ENCODE results near the gene TACR1. TPM values are rescaled to one million over a fixed set of nuclear protein-coding genes. Genes with fewer than 3 reads are reported as not detected.

TACR1 gene
- total and polyA plus RNA-seq, 2 donors (not counting 1 experiment from before 2014, with no cell fraction given), result 0.01 to 0.05 TPM

DNA sequence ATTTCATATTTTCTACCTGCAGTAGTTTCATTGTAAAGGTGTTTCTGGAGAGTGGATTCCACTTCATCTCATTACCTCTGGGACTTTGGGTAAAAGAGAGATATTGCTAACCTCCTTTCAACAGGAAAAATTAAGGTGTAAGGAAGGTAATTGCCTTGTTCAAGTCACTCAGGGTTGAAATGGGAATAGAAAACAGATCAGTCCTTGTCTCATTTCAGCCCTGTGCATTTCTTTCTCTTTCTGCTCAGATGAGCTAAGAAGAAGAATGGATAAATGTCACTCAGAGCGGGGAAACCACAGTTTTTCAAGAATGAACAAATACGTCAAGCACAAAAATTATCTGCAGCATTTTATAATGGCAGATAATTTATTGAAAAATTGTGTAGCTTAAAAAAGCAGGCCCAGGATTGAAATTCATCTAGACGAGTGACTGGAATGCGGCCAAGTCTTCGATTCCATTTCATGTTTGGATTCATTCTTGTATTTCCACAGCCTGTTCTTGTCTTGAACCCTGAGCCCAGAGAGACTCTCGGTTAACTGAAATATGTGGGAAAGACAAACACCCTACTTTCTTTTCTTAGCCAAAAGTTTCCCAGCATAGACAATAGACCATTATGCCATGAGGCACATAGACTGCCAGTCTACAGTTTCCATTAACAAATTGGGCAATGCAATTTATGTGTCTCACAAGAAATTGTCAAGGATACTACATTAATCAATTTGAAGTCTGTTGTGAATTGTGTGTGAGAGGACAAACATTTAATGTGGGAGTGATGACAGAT is 133.0 kb downstream of the TACR1 start:
- Histone ChIP-seq H3K9ac (ENCODE audit: low read length) (no peak overlapping the region), H2AFZ (ENCODE audit: insufficient read depth, low read depth, low read length, poor library complexity, severe bottlenecking) (no peak overlapping the region), H3K36me3 (replicated peaks in 1 of 2; ENCODE audit: control extremely low read depth in 1 of 2, control insufficient read depth in 1 of 2, extremely low read depth in 1 of 2, insufficient read depth in 2 of 2, low read length in 1 of 2) (no peaks in the 10 kb centered on the region), H3K4me3 (ENCODE audit: control extremely low read depth in 1 of 5, extremely low read depth in 1 of 5, insufficient read depth in 1 of 5, low read depth in 2 of 5, low read length in 4 of 5) (no peak overlapping the region), H3K79me2 (ENCODE audit: control insufficient read depth, insufficient read depth, low read length) (no peaks in the 10 kb centered on the region), H3K27ac (ENCODE audit: low read length in 2 of 2) (no peak overlapping the region), H3K4me2 (replicated peaks; ENCODE audit: low read depth, low read length, poor library complexity, severe bottlenecking) (no peak overlapping the region), H4K20me1 (ENCODE audit: control insufficient read depth, insufficient read depth, low read length, poor library complexity, severe bottlenecking) (no peaks in the 10 kb centered on the region), H3K27me3 (replicated peaks in 1 of 4; ENCODE audit: control extremely low read depth in 1 of 4, control insufficient read depth in 3 of 4, insufficient read depth in 4 of 4, low read length in 3 of 4) (no peaks in the 10 kb centered on the region), H3K4me1 (ENCODE audit: control insufficient read depth in 2 of 2, insufficient read depth in 2 of 2, low read length in 2 of 2) (no peaks in the 10 kb centered on the region), H3K9me3 (ENCODE audit: control extremely low read depth in 1 of 3, control insufficient read depth in 2 of 3, insufficient read depth in 1 of 3, low read length in 2 of 3) (no peaks in the 10 kb centered on the region)
- ChIA-PET POLR2A (no interaction called here), CTCF (interaction anchor here (0.6 to 4.5 kb wide), 14 partner anchors 8 to 557 kb away, joined by 3 to 44 read pairs (median 6); partner anchors contain the start of gene TACR1)
- DNase-seq (no peak), ATAC-seq (ENCODE audit: low read depth) (no peak)
- Mint-ChIP-seq H3K27me3 (no peaks in the 10 kb centered on the region), H3K9me3 (ENCODE audit: insufficient read depth) (no peaks in the 10 kb centered on the region), H3K27ac (no peak overlapping the region), H3K4me1 (no peaks in the 10 kb centered on the region), H3K4me3 (no peak overlapping the region)
- intact Hi-C loops (cut with micrococcal nuclease), result no loop called here
- TF ChIP-seq, protein P1, sequence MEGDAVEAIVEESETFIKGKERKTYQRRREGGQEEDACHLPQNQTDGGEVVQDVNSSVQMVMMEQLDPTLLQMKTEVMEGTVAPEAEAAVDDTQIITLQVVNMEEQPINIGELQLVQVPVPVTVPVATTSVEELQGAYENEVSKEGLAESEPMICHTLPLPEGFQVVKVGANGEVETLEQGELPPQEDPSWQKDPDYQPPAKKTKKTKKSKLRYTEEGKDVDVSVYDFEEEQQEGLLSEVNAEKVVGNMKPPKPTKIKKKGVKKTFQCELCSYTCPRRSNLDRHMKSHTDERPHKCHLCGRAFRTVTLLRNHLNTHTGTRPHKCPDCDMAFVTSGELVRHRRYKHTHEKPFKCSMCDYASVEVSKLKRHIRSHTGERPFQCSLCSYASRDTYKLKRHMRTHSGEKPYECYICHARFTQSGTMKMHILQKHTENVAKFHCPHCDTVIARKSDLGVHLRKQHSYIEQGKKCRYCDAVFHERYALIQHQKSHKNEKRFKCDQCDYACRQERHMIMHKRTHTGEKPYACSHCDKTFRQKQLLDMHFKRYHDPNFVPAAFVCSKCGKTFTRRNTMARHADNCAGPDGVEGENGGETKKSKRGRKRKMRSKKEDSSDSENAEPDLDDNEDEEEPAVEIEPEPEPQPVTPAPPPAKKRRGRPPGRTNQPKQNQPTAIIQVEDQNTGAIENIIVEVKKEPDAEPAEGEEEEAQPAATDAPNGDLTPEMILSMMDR (IDR thresholded peaks at IDR 0.05), result no peak
- no peak for TF ChIP-seq EZH2 (IDR thresholded peaks at IDR 0.05; ENCODE audit: borderline replicate concordance, insufficient read depth, low read depth, low read length, poor library complexity, severe bottlenecking)
- WGBS (ENCODE audit: insufficient coverage), result 93% methylated on average over 4 of the region's 6 CpGs

DNA sequence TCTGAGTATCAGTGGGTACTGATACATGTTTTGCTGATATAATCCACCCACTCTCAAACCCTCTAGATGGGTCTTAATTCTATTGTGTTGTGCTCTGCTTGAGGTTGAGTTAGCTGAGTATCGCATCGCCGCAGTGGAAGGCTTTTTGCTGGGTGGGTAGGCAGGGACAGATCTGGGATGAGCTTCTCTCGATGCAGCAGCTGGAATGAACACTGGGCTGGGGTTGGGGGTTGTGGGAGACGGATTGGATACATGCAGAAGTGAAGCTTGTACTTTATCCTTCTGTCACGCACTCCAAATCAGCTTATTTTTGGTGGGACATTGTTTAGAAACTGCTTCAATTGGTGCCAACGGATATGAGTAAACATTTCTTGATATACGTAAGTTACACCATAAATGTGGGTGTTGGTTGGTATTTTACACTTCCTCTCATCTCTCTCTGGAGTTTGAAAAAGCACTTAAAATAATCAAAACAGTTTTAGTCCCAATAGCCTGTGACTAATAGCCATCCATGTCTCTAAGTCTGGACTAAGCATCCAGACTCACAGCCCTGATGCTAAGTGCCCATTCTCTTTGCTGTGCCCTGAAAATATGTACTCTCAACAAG is 133.8 kb downstream of the TACR1 start:
- no peaks in the 10 kb centered on the region for H3K4me1 ChIP-seq (ENCODE audit: control insufficient read depth in 2 of 2, insufficient read depth in 2 of 2, low read length in 2 of 2)
- no peaks in the 10 kb centered on the region for H3K9me3 Mint-ChIP-seq (ENCODE audit: insufficient read depth)
- ATAC-seq (ENCODE audit: low read depth) (no peak), DNase-seq (no peak)
- no peak overlapping the region for H2AFZ ChIP-seq (ENCODE audit: insufficient read depth, low read depth, low read length, poor library complexity, severe bottlenecking)
- H3K4me3 Mint-ChIP-seq, result no peak overlapping the region
- no peaks in the 10 kb centered on the region for H3K9me3 ChIP-seq (ENCODE audit: control extremely low read depth in 1 of 3, control insufficient read depth in 2 of 3, insufficient read depth in 1 of 3, low read length in 2 of 3)
- no peaks in the 10 kb centered on the region for H3K4me1 Mint-ChIP-seq
- POLR2A ChIA-PET, result no interaction called here
- H3K27me3 Mint-ChIP-seq, result no peaks in the 10 kb centered on the region
- WGBS (ENCODE audit: insufficient coverage), result 86% methylated on average over 5 of the region's 8 CpGs
- H3K4me2 ChIP-seq (replicated peaks; ENCODE audit: low read depth, low read length, poor library complexity, severe bottlenecking), result no peak overlapping the region
- no peak overlapping the region for H3K27ac Mint-ChIP-seq
- H3K79me2 ChIP-seq (ENCODE audit: control insufficient read depth, insufficient read depth, low read length), result no peaks in the 10 kb centered on the region
- H3K36me3 ChIP-seq (replicated peaks in 1 of 2; ENCODE audit: control extremely low read depth in 1 of 2, control insufficient read depth in 1 of 2, extremely low read depth in 1 of 2, insufficient read depth in 2 of 2, low read length in 1 of 2), result no peaks in the 10 kb centered on the region
- H4K20me1 ChIP-seq (ENCODE audit: control insufficient read depth, insufficient read depth, low read length, poor library complexity, severe bottlenecking), result no peaks in the 10 kb centered on the region
- intact Hi-C loops (cut with micrococcal nuclease), result loop anchor here (1.0 kb wide), 4 partner anchors 146 to 544 kb away; no protein-coding TSS in a partner anchor
- no peak overlapping the region for H3K27ac ChIP-seq (ENCODE audit: low read length in 2 of 2)
- no peaks in the 10 kb centered on the region for H3K27me3 ChIP-seq (replicated peaks in 1 of 4; ENCODE audit: control extremely low read depth in 1 of 4, control insufficient read depth in 3 of 4, insufficient read depth in 4 of 4, low read length in 3 of 4)
- CTCF ChIA-PET, result interaction anchor here (0.6 to 4.5 kb wide), 21 partner anchors 10 to 997 kb away, joined by 3 to 44 read pairs (median 4); partner anchors contain the start of gene TACR1
- no peak overlapping the region for H3K9ac ChIP-seq (ENCODE audit: low read length)
- no peak for TF ChIP-seq EZH2 (IDR thresholded peaks at IDR 0.05; ENCODE audit: borderline replicate concordance, insufficient read depth, low read depth, low read length, poor library complexity, severe bottlenecking)
- TF ChIP-seq, protein P1 (IDR thresholded peaks at IDR 0.05), result no peak
- H3K4me3 ChIP-seq (ENCODE audit: control extremely low read depth in 1 of 5, extremely low read depth in 1 of 5, insufficient read depth in 1 of 5, low read depth in 2 of 5, low read length in 4 of 5), result no peak overlapping the region

Data from B cell (primary cell).